ENCODE results near the gene DCC. TPM values are rescaled to one million over a fixed set of nuclear protein-coding genes. Genes with fewer than 3 reads are reported as not detected.

DCC gene
- total RNA-seq, 1 experiment from 2014 or later: not detected

DNA sequence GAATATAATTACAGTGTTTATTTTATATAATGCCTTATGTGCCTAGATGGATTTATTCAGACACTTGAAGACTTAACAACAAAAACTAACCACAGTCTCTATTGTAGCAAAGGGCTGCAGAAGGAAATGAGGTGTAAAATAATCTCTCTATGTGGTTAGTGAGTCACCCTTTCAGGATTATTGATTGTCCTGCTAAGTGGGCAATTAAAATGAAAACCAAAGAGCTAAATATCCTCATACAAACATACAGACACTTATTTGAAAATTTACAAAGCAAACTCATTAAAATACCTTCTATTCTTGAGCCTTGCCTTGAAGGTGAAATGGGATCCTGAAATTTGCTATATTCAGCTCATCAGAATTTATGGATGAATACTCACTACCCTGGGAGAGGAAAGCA, 27.7 kb upstream of the DCC start:
- Histone ChIP-seq H3K36me3 (ENCODE audit: control insufficient read depth in 1 of 2, insufficient read depth in 2 of 2, low read length in 2 of 2) (no peaks in the 10 kb centered on the region), H3K4me2 (ENCODE audit: low read length) (no peak overlapping the region), H3K9me3 (ENCODE audit: control insufficient read depth in 1 of 2, insufficient read depth in 1 of 2, low read depth in 1 of 2, low read length in 2 of 2) (peaks cover 9 to 19% of the 10 kb centered on the region in 2 experiments; a peak in 2 of 4 replicates), H3K4me3 (replicated peaks in 1 of 2; ENCODE audit: low read depth in 1 of 2, low read length in 2 of 2) (no peak overlapping the region), H3K9ac (ENCODE audit: low read length) (no peak overlapping the region), H4K20me1 (ENCODE audit: insufficient read depth) (no peaks in the 10 kb centered on the region), H3K4me1 (ENCODE audit: control insufficient read depth in 1 of 2, insufficient read depth in 2 of 2, low read length in 2 of 2) (no peaks in the 10 kb centered on the region), H3K27ac (ENCODE audit: low read depth, low read length) (no peak overlapping the region), H3K27me3 (ENCODE audit: insufficient read depth, low read length) (no peaks in the 10 kb centered on the region), H3K9me2 (ENCODE audit: insufficient read depth) (no peaks in the 10 kb centered on the region), H3K79me2 (ENCODE audit: insufficient read depth, low read length) (no peaks in the 10 kb centered on the region), H2AFZ (ENCODE audit: low read depth, low read length, poor library complexity, severe bottlenecking) (no peak overlapping the region)
- CTCF ChIA-PET: no interaction called here
- no peak for DNase-seq (ENCODE audit: low read depth, low spot score)
- RAD21 ChIA-PET (ENCODE audit: low non-redundant PET in 1 of 2, low total read pairs in 2 of 2, uncharacterized antibody in 2 of 2, unreplicated experiment in 2 of 2): no interaction called here
- TF ChIP-seq ZNF274 (IDR thresholded peaks at IDR 0.05; ENCODE audit: low read depth, low read length) (no peak), TCF7L2 (IDR thresholded peaks at IDR 0.05; ENCODE audit: borderline replicate concordance, extremely low read depth, insufficient read depth, insufficient read length) (no peak), SIN3A (IDR thresholded peaks at IDR 0.05; ENCODE audit: low read depth) (no peak)
- ATAC-seq: no peak
- no TSS peak for BruUV-seq (replicated peaks)
- POLR2A ChIA-PET: no interaction called here
- intact Hi-C loops (cut with micrococcal nuclease): no loop called here

DNA sequence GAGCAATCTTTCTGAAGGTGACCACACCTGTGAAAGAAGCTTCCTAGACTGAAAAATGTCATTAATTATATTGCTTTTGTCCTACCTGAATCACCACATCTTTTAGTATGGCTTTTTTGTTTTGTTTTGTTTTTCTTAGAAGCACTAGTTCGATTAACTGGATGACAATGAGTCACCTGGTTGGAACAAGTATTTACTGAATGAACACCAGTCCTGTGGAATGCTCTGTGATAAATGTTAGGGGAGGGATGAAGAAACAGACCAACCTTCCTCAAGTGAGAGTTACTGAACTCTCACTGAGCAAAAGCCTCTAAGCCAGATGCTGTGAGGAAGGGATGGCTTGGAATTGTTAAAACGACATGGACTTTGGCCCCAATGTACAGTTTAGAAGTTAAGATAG, 26.8 kb upstream of the DCC start:
- Histone ChIP-seq H3K9me3 (ENCODE audit: control insufficient read depth in 1 of 2, insufficient read depth in 1 of 2, low read depth in 1 of 2, low read length in 2 of 2) (peaks cover 9 to 22% of the 10 kb centered on the region in 2 experiments; a peak in 2 of 4 replicates), H2AFZ (ENCODE audit: low read depth, low read length, poor library complexity, severe bottlenecking) (no peak overlapping the region), H3K27ac (ENCODE audit: low read depth, low read length) (no peak overlapping the region), H3K4me2 (ENCODE audit: low read length) (no peak overlapping the region), H3K4me3 (replicated peaks in 1 of 2; ENCODE audit: low read depth in 1 of 2, low read length in 2 of 2) (no peak overlapping the region), H3K36me3 (ENCODE audit: control insufficient read depth in 1 of 2, insufficient read depth in 2 of 2, low read length in 2 of 2) (no peaks in the 10 kb centered on the region), H3K9ac (ENCODE audit: low read length) (no peak overlapping the region), H3K79me2 (ENCODE audit: insufficient read depth, low read length) (no peaks in the 10 kb centered on the region), H3K4me1 (ENCODE audit: control insufficient read depth in 1 of 2, insufficient read depth in 2 of 2, low read length in 2 of 2) (no peaks in the 10 kb centered on the region), H3K9me2 (ENCODE audit: insufficient read depth) (no peaks in the 10 kb centered on the region), H4K20me1 (ENCODE audit: insufficient read depth) (no peaks in the 10 kb centered on the region), H3K27me3 (ENCODE audit: insufficient read depth, low read length) (no peaks in the 10 kb centered on the region)
- no TSS peak for BruUV-seq (replicated peaks)
- intact Hi-C loops (cut with micrococcal nuclease): no loop called here
- ChIA-PET POLR2A (no interaction called here), RAD21 (ENCODE audit: low non-redundant PET in 1 of 2, low total read pairs in 2 of 2, uncharacterized antibody in 2 of 2, unreplicated experiment in 2 of 2) (no interaction called here), CTCF (no interaction called here)
- DNase-seq (ENCODE audit: low read depth, low spot score) (no peak), ATAC-seq (no peak)
- TF ChIP-seq POLR2A (IDR thresholded peaks at IDR 0.05; ENCODE audit: borderline replicate concordance, extremely low read depth, insufficient read depth, insufficient read length) (no peak), ZNF274 (IDR thresholded peaks at IDR 0.05; ENCODE audit: low read depth, low read length) (no peak), SIN3A (IDR thresholded peaks at IDR 0.05; ENCODE audit: low read depth) (no peak), ZFX (IDR thresholded peaks at IDR 0.05) (no peak), JUND (IDR thresholded peaks at IDR 0.05) (no peak), TCF7L2 (IDR thresholded peaks at IDR 0.05; ENCODE audit: borderline replicate concordance, extremely low read depth, insufficient read depth, insufficient read length) (no peak), EZH2 (IDR thresholded peaks at IDR 0.05) (no peak), CEBPB (IDR thresholded peaks at IDR 0.05; ENCODE audit: low read depth) (no peak), SRF (IDR thresholded peaks at IDR 0.05; ENCODE audit: low read depth) (no peak), FOSL1 (IDR thresholded peaks at IDR 0.05; ENCODE audit: low read depth) (no peak), POLR2AphosphoS5 (IDR thresholded peaks at IDR 0.05; ENCODE audit: low read depth, low read length) (no peak)
- TF ChIP-seq, protein P1, sequence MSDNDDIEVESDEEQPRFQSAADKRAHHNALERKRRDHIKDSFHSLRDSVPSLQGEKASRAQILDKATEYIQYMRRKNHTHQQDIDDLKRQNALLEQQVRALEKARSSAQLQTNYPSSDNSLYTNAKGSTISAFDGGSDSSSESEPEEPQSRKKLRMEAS (IDR thresholded peaks at IDR 0.05): no peak
- TF ChIP-seq, protein P2, sequence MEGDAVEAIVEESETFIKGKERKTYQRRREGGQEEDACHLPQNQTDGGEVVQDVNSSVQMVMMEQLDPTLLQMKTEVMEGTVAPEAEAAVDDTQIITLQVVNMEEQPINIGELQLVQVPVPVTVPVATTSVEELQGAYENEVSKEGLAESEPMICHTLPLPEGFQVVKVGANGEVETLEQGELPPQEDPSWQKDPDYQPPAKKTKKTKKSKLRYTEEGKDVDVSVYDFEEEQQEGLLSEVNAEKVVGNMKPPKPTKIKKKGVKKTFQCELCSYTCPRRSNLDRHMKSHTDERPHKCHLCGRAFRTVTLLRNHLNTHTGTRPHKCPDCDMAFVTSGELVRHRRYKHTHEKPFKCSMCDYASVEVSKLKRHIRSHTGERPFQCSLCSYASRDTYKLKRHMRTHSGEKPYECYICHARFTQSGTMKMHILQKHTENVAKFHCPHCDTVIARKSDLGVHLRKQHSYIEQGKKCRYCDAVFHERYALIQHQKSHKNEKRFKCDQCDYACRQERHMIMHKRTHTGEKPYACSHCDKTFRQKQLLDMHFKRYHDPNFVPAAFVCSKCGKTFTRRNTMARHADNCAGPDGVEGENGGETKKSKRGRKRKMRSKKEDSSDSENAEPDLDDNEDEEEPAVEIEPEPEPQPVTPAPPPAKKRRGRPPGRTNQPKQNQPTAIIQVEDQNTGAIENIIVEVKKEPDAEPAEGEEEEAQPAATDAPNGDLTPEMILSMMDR (IDR thresholded peaks at IDR 0.05 in 2 of 3, conservative IDR thresholded peaks at IDR 0.05 in 1 of 3; ENCODE audit: borderline replicate concordance in 1 of 3, insufficient read depth in 1 of 3, low read depth in 2 of 3, low read length in 2 of 3): no peak
- TF ChIP-seq, protein P3, sequence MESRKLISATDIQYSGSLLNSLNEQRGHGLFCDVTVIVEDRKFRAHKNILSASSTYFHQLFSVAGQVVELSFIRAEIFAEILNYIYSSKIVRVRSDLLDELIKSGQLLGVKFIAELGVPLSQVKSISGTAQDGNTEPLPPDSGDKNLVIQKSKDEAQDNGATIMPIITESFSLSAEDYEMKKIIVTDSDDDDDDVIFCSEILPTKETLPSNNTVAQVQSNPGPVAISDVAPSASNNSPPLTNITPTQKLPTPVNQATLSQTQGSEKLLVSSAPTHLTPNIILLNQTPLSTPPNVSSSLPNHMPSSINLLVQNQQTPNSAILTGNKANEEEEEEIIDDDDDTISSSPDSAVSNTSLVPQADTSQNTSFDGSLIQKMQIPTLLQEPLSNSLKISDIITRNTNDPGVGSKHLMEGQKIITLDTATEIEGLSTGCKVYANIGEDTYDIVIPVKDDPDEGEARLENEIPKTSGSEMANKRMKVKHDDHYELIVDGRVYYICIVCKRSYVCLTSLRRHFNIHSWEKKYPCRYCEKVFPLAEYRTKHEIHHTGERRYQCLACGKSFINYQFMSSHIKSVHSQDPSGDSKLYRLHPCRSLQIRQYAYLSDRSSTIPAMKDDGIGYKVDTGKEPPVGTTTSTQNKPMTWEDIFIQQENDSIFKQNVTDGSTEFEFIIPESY (IDR thresholded peaks at IDR 0.05; ENCODE audit: extremely low read depth, insufficient replicate concordance, low read length): no peak

Data from HCT116 (cell line).